ENCODE results near the gene AP1S1. TPM values are rescaled to one million over a fixed set of nuclear protein-coding genes. Genes with fewer than 3 reads are reported as not detected.

The AP1S1 gene
- total and polyA plus RNA-seq, 2 donors (not counting 1 experiment from before 2014, with no cell fraction given): 10.3 to 16.3 TPM

GRCh38 chr7:101200504-101200861 lies 46.2 kb downstream of the AP1S1 start:
- H3K4me3 Mint-ChIP-seq: no peak overlapping the region
- Histone ChIP-seq H3K79me2 (ENCODE audit: control insufficient read depth, insufficient read depth, low read length) (no peaks in the 10 kb centered on the region), H2AFZ (ENCODE audit: insufficient read depth, low read depth, low read length, poor library complexity, severe bottlenecking) (no peak overlapping the region), H3K4me3 (ENCODE audit: control extremely low read depth in 1 of 5, extremely low read depth in 1 of 5, insufficient read depth in 1 of 5, low read depth in 2 of 5, low read length in 4 of 5) (no peak overlapping the region), H3K9ac (ENCODE audit: low read length) (no peak overlapping the region), H4K20me1 (ENCODE audit: control insufficient read depth, insufficient read depth, low read length, poor library complexity, severe bottlenecking) (no peaks in the 10 kb centered on the region), H3K27ac (ENCODE audit: low read length in 2 of 2) (no peak overlapping the region), H3K4me2 (replicated peaks; ENCODE audit: low read depth, low read length, poor library complexity, severe bottlenecking) (no peak overlapping the region), H3K9me3 (ENCODE audit: control extremely low read depth in 1 of 3, control insufficient read depth in 2 of 3, insufficient read depth in 1 of 3, low read length in 2 of 3) (peaks cover 0 to 19% (median 0%) of the 10 kb centered on the region in 3 donors), H3K27me3 (replicated peaks in 1 of 4; ENCODE audit: control extremely low read depth in 1 of 4, control insufficient read depth in 3 of 4, insufficient read depth in 4 of 4, low read length in 3 of 4) (peaks cover 0 to 42% (median 16%) of the 10 kb centered on the region in 4 experiments), H3K36me3 (replicated peaks in 1 of 2; ENCODE audit: control extremely low read depth in 1 of 2, control insufficient read depth in 1 of 2, extremely low read depth in 1 of 2, insufficient read depth in 2 of 2, low read length in 1 of 2) (no peaks in the 10 kb centered on the region), H3K4me1 (ENCODE audit: control insufficient read depth in 2 of 2, insufficient read depth in 2 of 2, low read length in 2 of 2) (peaks cover 18 to 27% of the 10 kb centered on the region in 2 donors)
- intact Hi-C loops (cut with micrococcal nuclease): no loop called here
- WGBS (ENCODE audit: insufficient coverage): 60% methylated on average over 1 of the region's 2 CpGs
- peaks cover 23% of the 10 kb centered on the region for H3K4me1 Mint-ChIP-seq
- no peak for TF ChIP-seq EZH2 (IDR thresholded peaks at IDR 0.05; ENCODE audit: borderline replicate concordance, insufficient read depth, low read depth, low read length, poor library complexity, severe bottlenecking)
- no peak for TF ChIP-seq CTCF (IDR thresholded peaks at IDR 0.05)
- ATAC-seq (ENCODE audit: low read depth) (no peak), DNase-seq (no peak)
- peaks cover 24% of the 10 kb centered on the region for H3K27me3 Mint-ChIP-seq
- CTCF ChIA-PET: interaction anchor here (1.5 to 2.8 kb wide), 2 partner anchors 16 to 56 kb away, joined by 3 to 10 read pairs; no protein-coding TSS in a partner anchor
- H3K27ac Mint-ChIP-seq: no peak overlapping the region
- POLR2A ChIA-PET: no interaction called here
- H3K9me3 Mint-ChIP-seq (ENCODE audit: insufficient read depth): no peaks in the 10 kb centered on the region

- H3K4me3 ChIP-seq (ENCODE audit: control extremely low read depth in 1 of 5, extremely low read depth in 1 of 5, insufficient read depth in 1 of 5, low read depth in 2 of 5, low read length in 4 of 5): peak within 1 kb of the TSS in 3 of 5 experiments; percentile 11 to 39 (median 21)
- no peak for ATAC-seq (ENCODE audit: low read depth)
- intact Hi-C loops (cut with micrococcal nuclease): no loop called here
- peaks cover 0 to 41% (median 16%) of the 10 kb centered on the region in 4 experiments for H3K27me3 ChIP-seq (replicated peaks in 1 of 4; ENCODE audit: control extremely low read depth in 1 of 4, control insufficient read depth in 3 of 4, insufficient read depth in 4 of 4, low read length in 3 of 4)
- no peaks in the 10 kb centered on the region for H4K20me1 ChIP-seq (ENCODE audit: control insufficient read depth, insufficient read depth, low read length, poor library complexity, severe bottlenecking)
- no peak for TF ChIP-seq EZH2 (IDR thresholded peaks at IDR 0.05; ENCODE audit: borderline replicate concordance, insufficient read depth, low read depth, low read length, poor library complexity, severe bottlenecking)
- H3K9me3 Mint-ChIP-seq (ENCODE audit: insufficient read depth): no peaks in the 10 kb centered on the region
- POLR2A ChIA-PET: no interaction called here
- H3K27ac Mint-ChIP-seq: no peak within 1 kb of the TSS
- WGBS (ENCODE audit: insufficient coverage): 32% methylated on average over 16 of the region's 21 CpGs
- no peaks in the 10 kb centered on the region for H3K36me3 ChIP-seq (replicated peaks in 1 of 2; ENCODE audit: control extremely low read depth in 1 of 2, control insufficient read depth in 1 of 2, extremely low read depth in 1 of 2, insufficient read depth in 2 of 2, low read length in 1 of 2)
- no peak for DNase-seq
- peak within 1 kb of the TSS; percentile 54 for H3K4me3 Mint-ChIP-seq
- CTCF ChIA-PET: interaction anchor here (1.0 to 2.8 kb wide), 3 partner anchors 16 to 82 kb away, joined by 3 to 10 read pairs (median 4); no protein-coding TSS in a partner anchor
- H3K79me2 ChIP-seq (ENCODE audit: control insufficient read depth, insufficient read depth, low read length): no peaks in the 10 kb centered on the region
- H3K4me1 Mint-ChIP-seq: peaks cover 23% of the 10 kb centered on the region
- H2AFZ ChIP-seq (ENCODE audit: insufficient read depth, low read depth, low read length, poor library complexity, severe bottlenecking): peak within 1 kb of the TSS; percentile 58
- no peak within 1 kb of the TSS for H3K27ac ChIP-seq (ENCODE audit: low read length in 2 of 2)
- peak within 1 kb of the TSS; percentile 73 for H3K4me2 ChIP-seq (replicated peaks; ENCODE audit: low read depth, low read length, poor library complexity, severe bottlenecking)
- peak within 1 kb of the TSS; percentile 35 for H3K9ac ChIP-seq (ENCODE audit: low read length)
- H3K9me3 ChIP-seq (ENCODE audit: control extremely low read depth in 1 of 3, control insufficient read depth in 2 of 3, insufficient read depth in 1 of 3, low read length in 2 of 3): peaks cover 0 to 19% (median 0%) of the 10 kb centered on the region in 3 donors
- peaks cover 24% of the 10 kb centered on the region for H3K27me3 Mint-ChIP-seq
- peaks cover 18 to 27% of the 10 kb centered on the region in 2 donors for H3K4me1 ChIP-seq (ENCODE audit: control insufficient read depth in 2 of 2, insufficient read depth in 2 of 2, low read length in 2 of 2)
These were observed 46.8 kb downstream of the AP1S1 start, which contains the start of gene MOGAT3 for GRCh38 chr7:101200862-101201599. TSS of gene MOGAT3 (minus strand) at chr7:101201036. CDS start at chr7:101200854, 182 bp downstream.
